NCI-H774 (cell line): ENCODE measurements around the gene ADI1.
A peak's percentile ranks its signal among the peaks of the same experiment; 100 is the strongest.

ENCODE experiments used
- DNase-seq: peaks from one replicate; lab custom pipeline; 2025; lab: John Stamatoyannopoulos, UW

ADI1 gene, protein sequence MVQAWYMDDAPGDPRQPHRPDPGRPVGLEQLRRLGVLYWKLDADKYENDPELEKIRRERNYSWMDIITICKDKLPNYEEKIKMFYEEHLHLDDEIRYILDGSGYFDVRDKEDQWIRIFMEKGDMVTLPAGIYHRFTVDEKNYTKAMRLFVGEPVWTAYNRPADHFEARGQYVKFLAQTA

DNA sequence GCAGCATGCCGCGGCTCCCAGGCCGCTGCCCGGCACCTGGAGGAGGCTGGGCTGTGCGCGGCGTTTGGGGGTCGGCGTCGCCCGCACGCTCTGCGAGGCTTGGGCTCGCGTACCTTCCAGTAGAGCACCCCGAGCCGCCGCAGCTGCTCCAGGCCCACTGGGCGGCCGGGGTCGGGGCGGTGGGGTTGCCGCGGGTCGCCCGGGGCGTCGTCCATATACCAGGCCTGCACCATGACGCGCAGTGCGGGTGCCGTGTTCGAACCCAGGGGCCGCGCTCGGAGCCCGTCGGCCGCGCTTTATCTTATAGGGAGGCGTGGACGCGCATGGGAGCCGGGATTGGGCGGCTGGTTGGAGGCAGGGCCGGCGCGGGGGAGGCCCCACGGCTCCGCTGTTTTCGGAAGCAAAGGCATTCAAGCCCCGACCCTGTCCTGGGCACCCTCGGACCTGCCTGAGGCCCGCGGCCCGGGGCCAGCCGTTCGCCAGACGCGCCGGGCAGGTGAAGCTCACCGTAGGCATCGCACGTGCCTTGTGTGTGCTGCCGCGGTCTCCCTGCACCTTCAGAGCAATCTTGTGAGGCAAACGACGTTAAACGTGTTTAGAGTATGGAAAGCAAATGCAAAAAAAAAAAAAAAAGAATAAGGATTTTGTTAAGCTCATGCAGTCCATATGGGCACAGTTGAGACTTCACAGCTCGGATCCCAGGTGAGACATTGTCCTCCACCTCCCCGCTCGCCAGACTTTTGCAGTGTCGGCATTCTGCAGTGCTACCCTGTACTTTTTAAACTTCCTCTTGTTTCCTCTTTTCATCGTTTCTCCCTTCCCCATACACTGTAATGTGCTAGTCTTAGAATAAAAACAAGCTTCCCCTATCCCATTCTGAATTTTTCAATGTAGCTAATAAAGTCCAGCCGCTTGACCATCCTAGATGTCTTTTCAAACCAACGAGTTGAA, at the start of gene ADI1:
TSS of gene ADI1 (minus strand) at position 277 of the 951 bp plus-strand sequence. CDS start at position 233, 44 bp downstream.
- DNase-seq = peak; percentile 83

DNA sequence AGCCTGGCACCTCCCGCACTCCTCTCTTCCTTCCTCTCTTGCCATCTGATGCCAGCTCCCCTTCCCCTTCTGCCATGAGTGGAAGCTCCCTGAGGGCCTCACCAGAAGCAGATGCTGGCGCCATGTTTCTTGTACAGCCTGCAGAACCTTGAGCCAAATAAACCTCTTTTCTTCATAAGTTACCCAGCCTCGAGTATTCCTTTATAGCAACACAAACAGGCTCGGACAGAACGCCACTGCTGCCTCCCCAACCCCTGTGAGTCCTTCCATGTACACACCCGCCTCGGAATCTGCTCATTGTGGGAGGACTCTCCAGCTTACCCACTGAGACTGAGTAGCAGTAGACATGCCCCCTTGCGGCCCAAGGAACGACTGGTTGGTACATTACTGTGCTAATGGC, 47.5 kb upstream of the ADI1 start:
- DNase-seq = no peak

DNA sequence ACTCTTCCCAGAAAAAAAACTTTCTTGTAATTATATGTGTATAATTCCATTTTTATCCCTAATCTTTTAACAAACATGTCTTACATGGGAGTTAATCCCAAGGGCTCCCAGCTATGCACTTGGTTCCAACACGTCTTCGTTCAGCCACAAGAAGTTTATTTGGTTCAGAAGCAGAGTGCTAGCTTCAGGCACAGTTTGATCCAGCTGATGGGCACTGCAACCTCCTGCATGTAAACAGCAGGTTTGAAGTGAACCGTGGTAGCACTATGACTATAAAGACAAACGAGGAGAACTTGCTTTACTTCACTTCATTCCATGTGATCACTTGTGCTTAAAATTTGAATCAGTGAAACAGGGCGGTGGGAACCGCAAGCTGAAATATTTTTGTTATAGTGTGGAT, 45.8 kb upstream of the ADI1 start:
- no peak for DNase-seq

DNA sequence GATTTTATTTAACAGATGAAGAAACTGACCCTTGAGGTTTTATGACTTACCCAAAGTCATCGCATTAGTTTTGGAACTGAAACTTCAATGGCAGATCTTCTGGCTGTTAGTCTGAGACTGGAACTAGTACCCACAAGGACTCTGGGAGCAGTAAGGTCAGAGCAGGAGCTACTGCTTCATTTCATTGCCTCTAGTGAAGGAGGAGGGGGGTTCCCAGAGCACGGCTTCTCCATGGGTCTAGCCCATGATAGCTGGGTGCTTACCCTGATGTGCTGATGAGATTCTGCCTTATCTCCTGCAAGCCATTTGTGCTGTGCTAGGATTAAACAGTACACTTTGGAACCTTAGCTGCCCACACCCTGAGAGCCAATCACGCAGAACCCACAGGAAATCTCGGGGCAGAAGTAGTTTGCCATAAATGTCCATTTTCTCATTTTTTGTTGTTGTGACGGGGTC, 44.2 kb upstream of the ADI1 start:
- DNase-seq = no peak

DNA sequence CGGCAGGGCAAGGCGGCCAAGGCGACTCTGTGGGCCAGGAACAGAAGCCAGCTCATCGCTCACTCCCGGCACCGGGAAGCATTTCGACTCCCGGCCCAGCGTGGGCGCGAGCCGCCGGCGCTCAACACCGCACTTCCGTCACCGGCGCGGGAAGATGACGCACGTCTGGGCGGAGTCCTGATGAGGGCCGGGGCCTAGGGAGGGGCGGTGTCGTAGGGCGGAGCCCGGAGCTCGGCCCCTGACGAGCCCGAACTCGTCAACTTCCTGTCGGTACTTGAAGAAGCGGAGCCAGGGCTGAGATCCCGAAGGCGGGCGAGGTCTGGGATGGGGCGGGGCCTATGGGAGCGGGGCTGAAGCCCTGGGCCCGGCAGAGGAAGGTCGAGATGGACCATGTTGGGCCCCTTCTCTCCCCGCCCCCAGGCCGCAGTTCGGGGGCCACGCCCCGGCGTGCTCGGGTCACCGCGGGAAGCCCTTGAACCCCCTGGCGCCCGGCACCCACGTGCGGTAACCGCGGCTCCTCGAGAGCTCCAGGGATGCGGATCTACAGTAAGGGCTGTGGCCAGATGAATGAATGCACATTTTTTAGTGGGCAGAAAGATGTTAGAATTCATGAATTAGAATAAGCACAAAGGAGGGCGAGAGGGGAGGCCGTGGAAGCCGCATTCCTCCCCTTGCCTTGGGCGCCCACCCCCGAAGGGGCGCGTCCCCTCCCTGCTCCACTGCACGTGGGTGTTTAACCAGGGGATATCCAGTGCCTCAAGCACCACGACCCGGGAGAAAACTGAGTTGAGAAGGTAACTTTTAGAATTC, 39.1 kb upstream of the ADI1 start, which contains the start of gene RNASEH1:
TSS of gene RNASEH1 (minus strand) at position 129 of the 810 bp plus-strand sequence. CDS start at position 56, 73 bp downstream.
- DNase-seq = peak; percentile 98

DNA sequence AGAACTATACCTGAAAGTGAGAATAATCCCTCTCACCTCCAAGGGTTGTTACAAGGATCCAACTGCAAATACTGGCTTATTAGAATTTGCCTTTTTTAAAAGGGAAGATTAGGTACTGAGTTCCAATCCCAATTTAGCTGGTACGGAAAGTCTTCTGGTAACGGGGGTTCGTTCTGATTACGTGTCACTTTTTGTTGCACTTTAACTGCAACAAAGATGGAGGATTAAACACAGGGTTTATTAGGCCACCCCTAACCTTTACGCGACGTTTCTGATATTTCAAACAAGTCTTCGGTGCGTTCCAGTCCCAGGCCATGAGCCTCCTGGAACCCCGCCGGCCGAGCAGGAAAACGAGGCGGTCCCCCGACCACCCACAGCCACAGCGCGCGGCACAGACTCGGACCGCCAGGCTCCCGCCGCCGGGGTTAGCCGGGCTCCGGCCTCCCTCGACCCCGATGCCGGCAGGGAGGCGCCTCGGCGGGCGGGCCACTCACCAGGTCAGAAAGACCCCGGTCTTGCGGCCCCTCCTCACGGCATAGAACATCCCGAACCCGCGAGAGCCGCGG, 38.4 kb upstream of the ADI1 start:
- DNase-seq = no peak

DNA sequence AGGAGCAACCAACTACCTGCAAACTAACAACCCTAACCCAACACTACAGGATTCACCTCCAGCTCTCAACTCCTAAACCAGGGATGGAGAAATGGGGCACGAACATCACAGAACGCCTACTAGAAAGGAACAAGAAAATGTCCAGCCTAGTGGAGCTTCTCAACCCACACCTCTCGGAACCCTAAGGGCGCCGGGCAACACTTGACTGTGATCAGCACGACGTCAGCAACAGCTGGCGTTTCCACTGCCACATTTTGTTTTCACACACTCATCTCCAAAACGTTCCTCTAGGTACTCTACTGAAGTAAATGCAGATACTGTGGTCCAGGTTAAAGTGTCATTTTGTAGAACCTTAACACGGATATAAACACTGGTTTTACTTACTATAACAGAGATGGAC, 34.6 kb upstream of the ADI1 start:
- DNase-seq = no peak

DNA sequence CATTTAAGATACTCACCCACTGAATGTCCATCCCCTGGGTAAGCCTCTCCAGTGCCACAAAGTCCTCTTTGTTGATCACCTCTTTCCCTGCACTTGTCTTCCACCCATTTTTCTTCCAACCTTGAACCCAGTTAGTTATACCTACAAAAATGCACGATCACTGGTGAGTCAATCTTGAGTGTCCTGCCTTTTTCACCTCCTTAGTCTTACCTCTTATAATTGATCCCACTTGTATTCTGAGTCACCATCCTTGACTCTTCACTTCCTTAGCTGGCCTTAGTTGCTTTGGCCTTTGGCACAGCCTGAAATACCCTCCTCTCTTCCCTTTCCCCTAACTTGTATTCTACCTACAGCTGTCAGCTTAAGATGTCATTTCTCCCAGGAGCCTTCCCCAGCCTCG, 28.6 kb upstream of the ADI1 start:
- no peak for DNase-seq

DNA sequence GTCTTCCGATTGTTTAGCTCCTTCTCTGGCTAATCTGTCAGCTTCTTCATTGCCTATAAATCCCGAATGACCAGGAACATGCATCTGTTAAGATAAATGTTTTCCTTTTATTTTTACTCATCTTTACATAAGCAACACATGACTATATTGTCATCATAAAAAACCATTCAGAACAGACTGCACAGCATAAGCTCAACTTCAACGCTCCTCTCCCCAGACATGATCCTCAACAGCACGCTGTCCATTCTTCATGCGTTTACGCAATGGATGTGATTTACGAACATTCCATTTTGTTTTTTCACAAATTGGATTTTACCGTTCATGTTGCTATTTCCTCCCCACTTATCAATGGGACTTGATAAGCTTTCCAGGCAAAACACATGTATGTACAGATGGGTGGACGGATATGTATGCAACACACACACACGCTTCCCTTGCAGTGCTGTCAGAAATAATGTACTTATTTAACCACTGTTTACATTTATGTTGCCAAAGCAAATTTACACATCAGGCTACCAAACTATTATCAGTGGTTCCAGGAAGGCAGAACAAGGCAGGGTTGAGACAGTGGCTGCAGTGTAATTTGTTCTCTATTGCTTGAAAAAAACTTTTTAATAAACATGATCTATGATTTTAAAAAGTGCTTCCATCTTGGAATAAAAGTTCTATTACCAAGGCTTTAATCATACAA, 26.6 kb upstream of the ADI1 start:
- peak; percentile 22 for DNase-seq

DNA sequence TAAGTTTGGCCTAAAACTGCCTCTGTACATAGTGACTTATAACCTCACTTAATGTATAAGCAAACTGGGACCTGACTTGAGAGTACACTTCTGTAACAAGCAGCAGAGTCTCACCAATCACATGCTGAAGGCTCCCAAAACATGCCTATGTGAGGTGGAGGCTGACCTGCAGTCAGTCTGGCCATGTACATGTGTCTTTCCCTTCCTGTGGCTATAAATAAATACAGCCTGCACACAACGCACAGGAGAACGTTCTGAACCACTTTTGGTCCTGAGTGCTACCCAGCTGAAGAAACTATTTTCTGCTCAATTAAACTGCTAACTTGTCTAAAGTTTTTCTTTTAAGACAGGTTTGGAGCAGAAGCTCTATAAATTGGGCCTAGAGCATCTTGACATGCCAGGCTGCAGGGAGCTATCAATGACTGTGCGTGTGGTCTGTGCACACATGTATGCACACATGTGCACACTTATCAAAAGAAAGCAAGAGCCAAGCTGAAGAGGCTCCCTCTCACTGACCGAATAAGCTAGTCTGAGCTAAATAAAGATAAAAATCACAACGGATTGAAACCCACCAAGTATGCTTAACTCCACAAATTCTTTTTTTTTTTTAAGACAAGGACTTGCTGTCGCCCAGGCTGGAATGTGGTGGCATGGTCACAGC, 23.8 kb upstream of the ADI1 start:
- DNase-seq = no peak

DNA sequence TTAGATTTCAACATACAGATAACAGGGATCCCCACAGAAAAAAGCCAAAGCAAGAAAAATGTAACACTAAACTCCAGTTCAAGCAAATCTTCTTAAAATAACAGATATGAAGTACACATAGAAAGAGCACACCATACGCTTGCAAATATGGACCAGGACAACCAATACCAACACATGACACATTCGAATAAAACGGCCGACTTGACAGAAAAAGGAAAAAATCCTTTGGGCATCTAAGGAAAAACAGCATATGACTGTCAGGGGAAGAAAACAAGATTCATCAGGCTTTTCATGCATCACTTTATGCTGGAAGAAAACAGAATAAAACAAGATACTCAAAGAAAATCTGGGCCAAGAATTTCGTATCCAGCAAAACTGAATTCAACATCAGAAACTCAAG, 22.8 kb upstream of the ADI1 start:
- DNase-seq = no peak

DNA sequence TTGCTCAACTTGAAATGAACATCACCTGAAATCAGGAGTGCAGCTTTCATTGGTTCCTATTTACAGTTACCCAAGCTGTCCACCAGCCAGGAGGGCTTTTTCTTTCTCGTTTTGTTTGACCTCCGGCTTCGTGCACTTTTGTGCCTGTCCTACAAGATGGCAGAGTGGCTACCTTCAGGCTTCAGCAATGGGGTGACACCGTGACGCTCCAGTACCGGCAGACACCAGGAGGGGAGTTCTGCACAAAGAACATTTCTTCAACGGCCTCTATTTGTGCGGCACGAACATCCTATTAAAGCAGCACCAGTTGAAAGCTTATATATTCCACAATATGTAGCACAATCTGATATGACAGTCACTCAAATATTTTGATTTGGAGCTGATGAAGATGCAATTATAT, 20.5 kb upstream of the ADI1 start:
- DNase-seq = no peak

DNA sequence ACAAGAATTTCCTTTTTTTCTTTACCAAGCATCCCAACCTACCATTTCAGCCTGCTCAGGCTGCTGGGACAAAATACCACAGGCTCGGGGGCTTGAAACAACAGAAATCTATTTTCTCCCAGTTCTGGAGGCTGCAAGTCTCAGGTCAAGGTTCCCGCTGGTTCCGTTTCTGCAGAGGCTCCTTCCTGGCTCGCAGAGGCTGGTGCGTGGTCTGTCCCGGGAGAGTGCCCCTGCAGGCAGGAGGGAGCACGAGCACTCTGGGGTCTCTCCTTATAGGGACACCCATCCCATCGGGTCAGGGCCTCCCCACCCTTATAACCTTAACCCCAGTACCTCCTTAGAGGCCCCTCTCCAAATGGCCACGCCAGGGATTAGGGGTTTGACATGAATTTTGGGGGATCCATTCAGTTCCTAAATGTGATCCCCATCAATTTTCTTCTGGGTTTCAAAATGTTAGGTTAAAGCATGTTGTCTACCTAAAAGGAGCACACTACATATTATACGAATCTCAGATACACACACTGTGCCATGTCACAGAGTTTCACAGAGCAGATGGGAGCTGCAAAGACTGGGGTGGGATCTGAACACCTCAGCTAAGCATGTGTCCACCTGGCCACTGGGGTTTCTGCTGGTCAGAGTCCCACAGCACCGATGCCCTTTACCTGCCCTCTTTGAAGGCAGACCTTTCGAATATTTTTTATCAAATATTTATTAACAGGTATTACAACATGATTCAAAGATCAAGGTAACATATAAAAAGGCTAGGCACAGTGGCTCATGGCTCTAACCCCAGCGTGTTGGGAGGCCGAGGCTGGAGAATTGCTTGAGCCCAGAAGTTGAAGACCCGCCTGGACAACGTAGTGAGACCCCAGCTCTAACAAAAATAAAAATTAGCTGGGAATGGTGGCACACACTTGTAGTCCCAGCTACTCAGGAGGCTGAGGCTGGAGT, 17.6 kb upstream of the ADI1 start:
- no peak for DNase-seq

DNA sequence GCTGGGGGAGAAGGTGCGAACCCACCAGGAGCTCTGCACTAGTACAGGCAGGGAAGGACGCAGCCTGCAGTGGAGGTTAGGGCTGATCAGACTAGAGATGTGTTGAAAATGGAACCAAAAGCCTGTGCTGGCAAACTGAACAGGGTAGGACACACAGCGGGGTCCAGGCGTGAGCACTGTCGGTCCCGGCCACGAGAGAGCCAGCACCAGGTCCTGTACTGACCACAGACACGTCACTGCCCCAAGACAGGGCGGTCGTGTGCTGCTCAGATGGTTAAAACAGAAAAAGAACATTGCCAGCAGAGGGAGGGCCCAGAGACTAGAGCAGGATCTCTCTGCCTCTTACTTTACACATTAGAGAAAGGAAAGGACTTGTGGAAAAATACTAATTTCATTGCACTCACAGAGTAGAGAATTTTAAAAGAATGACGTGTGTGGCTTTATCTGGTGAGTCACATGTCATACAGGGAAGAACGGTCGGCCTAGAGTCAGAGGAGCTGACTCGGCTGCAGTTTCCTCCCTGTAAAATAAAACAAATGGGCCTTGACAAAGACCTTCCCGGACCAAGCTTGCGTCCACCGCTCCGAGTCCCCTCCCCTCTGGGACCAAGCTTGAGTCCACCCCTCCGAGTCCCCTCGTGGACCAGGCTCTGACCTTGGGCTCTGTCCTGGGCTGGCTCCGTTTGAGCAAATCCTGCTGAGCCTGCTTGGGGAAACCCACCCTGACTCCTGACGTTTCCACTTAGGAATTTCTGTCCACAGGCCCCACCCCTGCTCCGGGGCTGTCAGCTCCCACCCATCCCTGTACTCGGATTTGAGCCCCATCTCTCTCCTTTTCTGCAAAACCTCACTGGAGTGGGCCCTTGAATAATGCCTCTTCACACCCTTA, 16.7 kb upstream of the ADI1 start:
- no peak for DNase-seq

DNA sequence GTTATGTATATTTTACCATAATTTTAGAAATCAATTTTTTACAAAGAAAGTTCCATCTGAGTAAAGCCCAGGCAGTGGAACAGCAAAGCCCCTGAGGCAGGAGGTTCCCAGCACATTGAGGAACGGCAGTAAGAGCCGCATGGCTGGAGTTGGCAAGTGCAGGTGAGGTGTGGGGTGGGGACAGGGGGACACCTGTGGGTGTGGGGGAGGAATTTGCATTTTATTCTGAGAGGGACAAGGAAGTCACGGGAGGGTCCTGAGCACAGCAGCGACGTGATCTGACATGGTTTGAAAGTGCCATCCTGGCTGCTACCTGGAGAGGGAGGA, 16.1 kb upstream of the ADI1 start:
- DNase-seq = no peak

DNA sequence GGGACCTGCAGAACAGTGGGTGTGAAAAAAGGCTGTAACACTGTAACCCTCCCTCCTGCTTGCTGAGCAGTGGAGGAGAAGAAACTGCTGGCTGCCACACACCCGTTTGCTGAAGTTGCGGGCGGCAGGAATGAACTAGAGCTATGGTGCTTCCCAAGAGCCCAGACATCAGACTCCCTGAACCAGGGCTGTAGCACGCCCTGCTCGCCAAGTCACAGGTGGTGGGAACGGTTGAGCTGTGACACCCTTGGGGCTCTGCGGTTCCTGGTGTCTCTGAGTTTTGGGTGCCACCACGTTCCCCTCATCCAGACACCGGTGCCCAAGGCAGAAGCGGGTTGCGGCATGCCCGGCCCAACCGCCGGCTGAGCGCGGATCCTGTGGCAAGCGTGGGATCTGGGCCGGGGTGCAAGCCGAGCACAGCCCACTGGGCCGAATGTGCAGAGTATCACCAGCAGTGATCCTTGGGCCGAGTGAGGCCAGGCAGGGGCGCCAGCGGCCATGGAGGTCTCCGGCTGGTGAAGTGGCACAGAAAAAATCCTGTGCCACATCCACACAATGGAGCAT, 15.0 kb upstream of the ADI1 start:
- DNase-seq = no peak

DNA sequence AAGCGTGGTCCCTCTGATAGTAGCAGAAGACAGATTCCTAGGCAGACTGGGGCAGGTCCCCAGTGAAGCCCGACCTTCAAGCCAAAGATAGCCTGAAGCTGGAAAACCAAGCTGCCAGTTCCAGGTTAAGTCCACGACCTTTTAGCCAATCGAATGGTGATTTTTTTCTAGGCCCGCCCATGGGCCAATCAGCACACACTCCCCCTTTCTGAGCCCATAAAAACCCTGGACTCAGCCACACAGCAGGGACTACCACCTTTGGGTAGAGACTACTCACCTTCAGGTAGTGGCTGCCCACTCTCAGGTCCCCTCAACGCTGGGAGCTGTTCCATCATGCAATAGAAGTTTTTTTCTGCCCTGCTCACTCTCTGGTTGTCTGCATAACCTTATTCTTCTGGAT, 14.5 kb upstream of the ADI1 start:
- no peak for DNase-seq

DNA sequence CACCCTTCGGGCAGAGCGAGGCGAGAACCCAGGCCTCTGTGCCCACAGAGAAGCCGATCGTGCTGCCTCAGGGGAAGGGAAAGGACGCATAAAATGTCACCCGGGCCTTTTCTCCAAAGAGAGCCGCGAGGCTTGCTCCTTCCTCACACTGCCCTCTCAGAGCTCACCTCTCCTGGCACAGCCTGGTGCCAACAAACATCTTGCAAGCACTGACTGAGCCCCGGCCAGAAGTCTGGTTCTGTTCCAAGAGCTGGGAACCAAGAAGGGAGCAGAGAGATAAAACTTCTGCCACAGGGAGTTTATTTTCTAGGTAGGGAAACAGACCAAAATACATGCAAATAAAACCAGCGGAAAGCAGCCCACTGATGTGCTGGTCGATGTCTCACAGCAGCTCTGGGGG, 13.6 kb upstream of the ADI1 start:
- DNase-seq = no peak
